ENCODE results near the gene PPP1R18. TPM values are rescaled to one million over a fixed set of nuclear protein-coding genes. Genes with fewer than 3 reads are reported as not detected.

Gene PPP1R18
- total and polyA plus RNA-seq, 9 of the 15 experiments (the other 6 are each of a cell fraction or from before 2014, with no cell fraction given): 12.0 to 99.2 (median 42.6) TPM

DNA sequence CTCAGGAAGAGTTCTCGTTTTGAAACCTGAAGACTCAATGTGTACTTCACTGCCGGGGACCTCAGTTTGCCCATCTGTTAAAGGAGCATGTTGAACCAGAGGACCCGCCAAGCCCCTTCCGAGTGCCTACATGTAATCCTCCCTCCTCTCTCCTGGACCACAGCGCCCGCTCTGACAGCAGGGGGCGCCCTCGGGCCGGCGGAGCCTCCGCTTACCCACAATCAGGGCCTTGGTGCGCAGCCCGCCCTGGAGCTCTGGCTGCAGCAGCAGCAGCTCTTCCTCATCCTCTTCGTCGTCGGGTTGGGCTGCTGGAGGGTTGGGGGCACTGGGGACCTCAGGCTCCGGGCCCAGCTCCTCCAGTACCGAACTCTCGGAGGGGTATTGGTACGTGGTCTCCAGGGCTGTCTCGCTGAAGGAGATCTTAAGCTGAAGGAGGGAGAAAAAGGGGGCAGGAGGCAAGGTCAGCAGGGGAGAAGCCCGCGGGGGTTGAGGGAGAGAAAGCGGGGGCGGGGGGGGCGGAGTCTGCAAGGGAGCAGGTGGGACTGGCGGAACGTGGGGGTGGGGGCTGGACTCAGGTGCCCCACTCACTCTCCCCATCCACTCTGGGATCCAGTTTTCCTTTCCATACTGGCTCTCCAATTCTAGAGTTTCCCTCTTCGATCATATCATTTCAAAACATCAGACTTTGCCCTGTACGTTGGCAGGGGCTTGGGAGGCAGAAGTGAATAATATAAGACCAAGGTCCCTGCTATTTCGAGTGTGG lies 7.3 kb downstream of the PPP1R18 start (continued):
- TF ChIP-seq, protein P1, sequence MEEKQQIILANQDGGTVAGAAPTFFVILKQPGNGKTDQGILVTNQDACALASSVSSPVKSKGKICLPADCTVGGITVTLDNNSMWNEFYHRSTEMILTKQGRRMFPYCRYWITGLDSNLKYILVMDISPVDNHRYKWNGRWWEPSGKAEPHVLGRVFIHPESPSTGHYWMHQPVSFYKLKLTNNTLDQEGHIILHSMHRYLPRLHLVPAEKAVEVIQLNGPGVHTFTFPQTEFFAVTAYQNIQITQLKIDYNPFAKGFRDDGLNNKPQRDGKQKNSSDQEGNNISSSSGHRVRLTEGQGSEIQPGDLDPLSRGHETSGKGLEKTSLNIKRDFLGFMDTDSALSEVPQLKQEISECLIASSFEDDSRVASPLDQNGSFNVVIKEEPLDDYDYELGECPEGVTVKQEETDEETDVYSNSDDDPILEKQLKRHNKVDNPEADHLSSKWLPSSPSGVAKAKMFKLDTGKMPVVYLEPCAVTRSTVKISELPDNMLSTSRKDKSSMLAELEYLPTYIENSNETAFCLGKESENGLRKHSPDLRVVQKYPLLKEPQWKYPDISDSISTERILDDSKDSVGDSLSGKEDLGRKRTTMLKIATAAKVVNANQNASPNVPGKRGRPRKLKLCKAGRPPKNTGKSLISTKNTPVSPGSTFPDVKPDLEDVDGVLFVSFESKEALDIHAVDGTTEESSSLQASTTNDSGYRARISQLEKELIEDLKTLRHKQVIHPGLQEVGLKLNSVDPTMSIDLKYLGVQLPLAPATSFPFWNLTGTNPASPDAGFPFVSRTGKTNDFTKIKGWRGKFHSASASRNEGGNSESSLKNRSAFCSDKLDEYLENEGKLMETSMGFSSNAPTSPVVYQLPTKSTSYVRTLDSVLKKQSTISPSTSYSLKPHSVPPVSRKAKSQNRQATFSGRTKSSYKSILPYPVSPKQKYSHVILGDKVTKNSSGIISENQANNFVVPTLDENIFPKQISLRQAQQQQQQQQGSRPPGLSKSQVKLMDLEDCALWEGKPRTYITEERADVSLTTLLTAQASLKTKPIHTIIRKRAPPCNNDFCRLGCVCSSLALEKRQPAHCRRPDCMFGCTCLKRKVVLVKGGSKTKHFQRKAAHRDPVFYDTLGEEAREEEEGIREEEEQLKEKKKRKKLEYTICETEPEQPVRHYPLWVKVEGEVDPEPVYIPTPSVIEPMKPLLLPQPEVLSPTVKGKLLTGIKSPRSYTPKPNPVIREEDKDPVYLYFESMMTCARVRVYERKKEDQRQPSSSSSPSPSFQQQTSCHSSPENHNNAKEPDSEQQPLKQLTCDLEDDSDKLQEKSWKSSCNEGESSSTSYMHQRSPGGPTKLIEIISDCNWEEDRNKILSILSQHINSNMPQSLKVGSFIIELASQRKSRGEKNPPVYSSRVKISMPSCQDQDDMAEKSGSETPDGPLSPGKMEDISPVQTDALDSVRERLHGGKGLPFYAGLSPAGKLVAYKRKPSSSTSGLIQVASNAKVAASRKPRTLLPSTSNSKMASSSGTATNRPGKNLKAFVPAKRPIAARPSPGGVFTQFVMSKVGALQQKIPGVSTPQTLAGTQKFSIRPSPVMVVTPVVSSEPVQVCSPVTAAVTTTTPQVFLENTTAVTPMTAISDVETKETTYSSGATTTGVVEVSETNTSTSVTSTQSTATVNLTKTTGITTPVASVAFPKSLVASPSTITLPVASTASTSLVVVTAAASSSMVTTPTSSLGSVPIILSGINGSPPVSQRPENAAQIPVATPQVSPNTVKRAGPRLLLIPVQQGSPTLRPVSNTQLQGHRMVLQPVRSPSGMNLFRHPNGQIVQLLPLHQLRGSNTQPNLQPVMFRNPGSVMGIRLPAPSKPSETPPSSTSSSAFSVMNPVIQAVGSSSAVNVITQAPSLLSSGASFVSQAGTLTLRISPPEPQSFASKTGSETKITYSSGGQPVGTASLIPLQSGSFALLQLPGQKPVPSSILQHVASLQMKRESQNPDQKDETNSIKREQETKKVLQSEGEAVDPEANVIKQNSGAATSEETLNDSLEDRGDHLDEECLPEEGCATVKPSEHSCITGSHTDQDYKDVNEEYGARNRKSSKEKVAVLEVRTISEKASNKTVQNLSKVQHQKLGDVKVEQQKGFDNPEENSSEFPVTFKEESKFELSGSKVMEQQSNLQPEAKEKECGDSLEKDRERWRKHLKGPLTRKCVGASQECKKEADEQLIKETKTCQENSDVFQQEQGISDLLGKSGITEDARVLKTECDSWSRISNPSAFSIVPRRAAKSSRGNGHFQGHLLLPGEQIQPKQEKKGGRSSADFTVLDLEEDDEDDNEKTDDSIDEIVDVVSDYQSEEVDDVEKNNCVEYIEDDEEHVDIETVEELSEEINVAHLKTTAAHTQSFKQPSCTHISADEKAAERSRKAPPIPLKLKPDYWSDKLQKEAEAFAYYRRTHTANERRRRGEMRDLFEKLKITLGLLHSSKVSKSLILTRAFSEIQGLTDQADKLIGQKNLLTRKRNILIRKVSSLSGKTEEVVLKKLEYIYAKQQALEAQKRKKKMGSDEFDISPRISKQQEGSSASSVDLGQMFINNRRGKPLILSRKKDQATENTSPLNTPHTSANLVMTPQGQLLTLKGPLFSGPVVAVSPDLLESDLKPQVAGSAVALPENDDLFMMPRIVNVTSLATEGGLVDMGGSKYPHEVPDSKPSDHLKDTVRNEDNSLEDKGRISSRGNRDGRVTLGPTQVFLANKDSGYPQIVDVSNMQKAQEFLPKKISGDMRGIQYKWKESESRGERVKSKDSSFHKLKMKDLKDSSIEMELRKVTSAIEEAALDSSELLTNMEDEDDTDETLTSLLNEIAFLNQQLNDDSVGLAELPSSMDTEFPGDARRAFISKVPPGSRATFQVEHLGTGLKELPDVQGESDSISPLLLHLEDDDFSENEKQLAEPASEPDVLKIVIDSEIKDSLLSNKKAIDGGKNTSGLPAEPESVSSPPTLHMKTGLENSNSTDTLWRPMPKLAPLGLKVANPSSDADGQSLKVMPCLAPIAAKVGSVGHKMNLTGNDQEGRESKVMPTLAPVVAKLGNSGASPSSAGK (IDR thresholded peaks at IDR 0.05): no peak
- TF ChIP-seq FOXP1 (CRISPR knock-in tag; IDR thresholded peaks at IDR 0.05): no peak
- TF ChIP-seq, protein P2, sequence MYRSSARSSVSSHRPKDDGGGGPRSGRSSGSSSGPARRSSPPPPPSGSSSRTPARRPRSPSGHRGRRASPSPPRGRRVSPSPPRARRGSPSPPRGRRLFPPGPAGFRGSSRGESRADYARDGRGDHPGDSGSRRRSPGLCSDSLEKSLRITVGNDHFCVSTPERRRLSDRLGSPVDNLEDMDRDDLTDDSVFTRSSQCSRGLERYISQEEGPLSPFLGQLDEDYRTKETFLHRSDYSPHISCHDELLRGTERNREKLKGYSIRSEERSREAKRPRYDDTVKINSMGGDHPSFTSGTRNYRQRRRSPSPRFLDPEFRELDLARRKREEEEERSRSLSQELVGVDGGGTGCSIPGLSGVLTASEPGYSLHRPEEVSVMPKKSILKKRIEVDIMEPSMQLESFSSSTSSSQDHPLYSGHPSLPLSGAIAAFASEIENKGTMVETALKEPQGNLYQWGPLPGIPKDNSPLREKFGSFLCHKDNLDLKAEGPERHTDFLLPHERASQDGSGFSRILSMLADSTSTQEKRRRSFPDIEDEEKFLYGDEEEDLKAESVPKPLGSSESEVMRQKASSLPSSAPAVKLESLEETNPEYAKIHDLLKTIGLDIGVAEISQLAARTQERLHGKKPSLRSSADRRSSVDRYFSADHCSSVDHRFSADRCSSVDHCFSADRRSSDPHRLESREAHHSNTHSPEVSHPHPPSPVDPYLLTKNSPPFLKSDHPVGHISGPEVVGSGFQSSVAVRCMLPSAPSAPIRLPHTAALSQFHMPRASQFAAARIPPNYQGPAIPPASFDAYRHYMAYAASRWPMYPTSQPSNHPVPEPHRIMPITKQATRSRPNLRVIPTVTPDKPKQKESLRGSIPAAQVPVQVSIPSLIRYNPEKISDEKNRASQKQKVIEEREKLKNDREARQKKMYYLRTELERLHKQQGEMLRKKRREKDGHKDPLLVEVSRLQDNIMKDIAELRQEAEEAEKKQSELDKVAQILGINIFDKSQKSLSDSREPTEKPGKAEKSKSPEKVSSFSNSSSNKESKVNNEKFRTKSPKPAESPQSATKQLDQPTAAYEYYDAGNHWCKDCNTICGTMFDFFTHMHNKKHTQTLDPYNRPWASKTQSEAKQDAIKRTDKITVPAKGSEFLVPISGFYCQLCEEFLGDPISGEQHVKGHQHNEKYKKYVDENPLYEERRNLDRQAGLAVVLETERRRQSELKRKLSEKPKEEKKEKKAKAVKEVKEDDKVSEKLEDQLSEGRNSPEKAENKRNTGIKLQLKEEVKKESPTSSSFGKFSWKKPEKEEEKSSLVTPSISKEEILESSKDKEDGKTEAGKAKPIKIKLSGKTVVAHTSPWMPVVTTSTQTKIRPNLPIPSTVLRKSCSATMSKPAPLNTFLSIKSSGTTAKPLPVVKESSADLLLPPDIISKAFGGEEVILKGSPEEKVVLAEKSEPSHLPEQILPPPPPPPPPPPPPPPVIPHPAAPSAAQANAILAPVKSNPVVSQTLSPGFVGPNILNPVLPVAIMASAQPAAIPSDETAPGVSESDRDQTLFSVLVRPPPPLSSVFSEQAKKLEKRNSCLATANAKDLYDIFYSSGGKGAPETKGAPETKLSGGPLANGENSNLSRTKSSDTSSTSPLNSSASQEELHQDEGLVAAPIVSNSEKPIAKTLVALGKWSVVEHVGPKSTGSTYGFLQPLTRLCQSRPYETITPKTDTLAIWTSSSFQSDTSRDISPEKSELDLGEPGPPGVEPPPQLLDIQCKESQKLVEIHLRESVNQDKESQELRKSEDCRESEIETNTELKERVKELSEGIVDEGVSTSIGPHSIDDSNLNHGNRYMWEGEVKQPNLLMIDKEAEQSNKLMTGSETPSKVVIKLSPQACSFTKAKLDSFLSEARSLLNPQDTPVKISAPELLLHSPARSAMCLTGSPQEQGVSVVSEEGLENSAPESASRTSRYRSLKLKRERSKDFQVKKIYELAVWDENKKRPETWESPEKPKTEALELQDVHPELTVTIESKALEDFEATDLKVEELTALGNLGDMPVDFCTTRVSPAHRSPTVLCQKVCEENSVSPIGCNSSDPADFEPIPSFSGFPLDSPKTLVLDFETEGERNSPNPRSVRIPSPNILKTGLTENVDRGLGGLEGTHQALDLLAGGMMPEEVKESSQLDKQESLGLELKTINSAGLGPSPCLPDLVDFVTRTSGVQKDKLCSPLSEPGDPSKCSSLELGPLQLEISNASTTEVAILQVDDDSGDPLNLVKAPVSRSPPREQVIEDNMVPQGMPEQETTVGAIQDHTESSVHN (IDR thresholded peaks at IDR 0.05; ENCODE audit: borderline replicate concordance in 1 of 2, low read depth in 1 of 2): no peak
- TF ChIP-seq CBX3 (IDR thresholded peaks at IDR 0.05; ENCODE audit: borderline replicate concordance in 1 of 2, low read length in 2 of 2): no peak
- no peak for TF ChIP-seq MTF1 (CRISPR knock-in tag; IDR thresholded peaks at IDR 0.05; ENCODE audit: borderline replicate concordance)
- TF ChIP-seq ZNF584 (CRISPR knock-in tag; IDR thresholded peaks at IDR 0.05; ENCODE audit: low read depth): no peak
